GM18519 (cell line): ENCODE results near the gene EMC9.

Experiments used
- ATAC-seq: cut with Tn5 transposase; IDR thresholded peaks from one replicate; pipeline ENCODE4 v1.9.1; 2021; ENCODE audit warnings: mild to moderate bottlenecking, moderate library complexity; ENCODE audit not compliant: unreplicated experiment, low FRiP score

The EMC9 gene

GRCh38 chr14:24141097-24141880 lies at the start of gene EMC9:
Gene EMC9, minus strand, starts transcription at chr14:24141591. Its CDS starts 287 bp downstream, at chr14:24141304.
- ATAC-seq, result peak; percentile 76

GRCh38 chr14:24190416-24190815 lies 49.0 kb upstream of the EMC9 start:
- ATAC-seq, result no peak

- no peak for ATAC-seq
These were observed 48.1 kb upstream of the EMC9 start for GRCh38 chr14:24189460-24189859.

GRCh38 chr14:24189059-24189375 lies 47.6 kb upstream of the EMC9 start:
- ATAC-seq, result no peak

- ATAC-seq, result peak; percentile 78
These were observed 47.1 kb upstream of the EMC9 start, which contains the start of gene IPO4 for GRCh38 chr14:24188251-24189058. Gene IPO4, minus strand, starts transcription at chr14:24188816. Its CDS starts 29 bp downstream, at chr14:24188787.

- ATAC-seq, result no peak
These were observed 46.1 kb upstream of the EMC9 start for GRCh38 chr14:24187539-24187915.

GRCh38 chr14:24186831-24187538 lies 45.6 kb upstream of the EMC9 start:
- no peak for ATAC-seq

- ATAC-seq, result no peak
These were observed 44.4 kb upstream of the EMC9 start for GRCh38 chr14:24185741-24186140.

GRCh38 chr14:24185026-24185425 lies 43.6 kb upstream of the EMC9 start:
- ATAC-seq, result no peak

- ATAC-seq, result no peak
These were observed 42.9 kb upstream of the EMC9 start for GRCh38 chr14:24184104-24184970.

GRCh38 chr14:24183014-24183481 lies 41.7 kb upstream of the EMC9 start:
- ATAC-seq, result no peak

GRCh38 chr14:24182110-24182882 lies 40.9 kb upstream of the EMC9 start:
- ATAC-seq, result no peak

GRCh38 chr14:24181371-24182077 lies 40.1 kb upstream of the EMC9 start:
- ATAC-seq, result no peak

- no peak for ATAC-seq
These were observed 38.8 kb upstream of the EMC9 start for GRCh38 chr14:24179961-24180796.

- ATAC-seq, result no peak
These were observed 38.0 kb upstream of the EMC9 start for GRCh38 chr14:24179294-24179960.

GRCh38 chr14:24178399-24179178 lies 37.2 kb upstream of the EMC9 start:
- ATAC-seq, result no peak

GRCh38 chr14:24177891-24178290 lies 36.5 kb upstream of the EMC9 start:
- ATAC-seq, result no peak
